Activated CD4-positive, alpha-beta T cell treated with anti-CD3 and anti-CD28 coated beads, Interleukin-2, amount 50 U/mL, for 4 hours (primary cell): ENCODE results near the gene FAM186B.
"Not testable (repeated sequence)": the region's sequence is repeated elsewhere in the genome, so short reads cannot be mapped to it uniquely, and the experiment has no call there.

Source experiments
- DNase-seq, 2 experiments: peaks; one replicate each; pipeline ENCODE4 v3.0.0-alpha.2; 2020

The FAM186B gene

DNA sequence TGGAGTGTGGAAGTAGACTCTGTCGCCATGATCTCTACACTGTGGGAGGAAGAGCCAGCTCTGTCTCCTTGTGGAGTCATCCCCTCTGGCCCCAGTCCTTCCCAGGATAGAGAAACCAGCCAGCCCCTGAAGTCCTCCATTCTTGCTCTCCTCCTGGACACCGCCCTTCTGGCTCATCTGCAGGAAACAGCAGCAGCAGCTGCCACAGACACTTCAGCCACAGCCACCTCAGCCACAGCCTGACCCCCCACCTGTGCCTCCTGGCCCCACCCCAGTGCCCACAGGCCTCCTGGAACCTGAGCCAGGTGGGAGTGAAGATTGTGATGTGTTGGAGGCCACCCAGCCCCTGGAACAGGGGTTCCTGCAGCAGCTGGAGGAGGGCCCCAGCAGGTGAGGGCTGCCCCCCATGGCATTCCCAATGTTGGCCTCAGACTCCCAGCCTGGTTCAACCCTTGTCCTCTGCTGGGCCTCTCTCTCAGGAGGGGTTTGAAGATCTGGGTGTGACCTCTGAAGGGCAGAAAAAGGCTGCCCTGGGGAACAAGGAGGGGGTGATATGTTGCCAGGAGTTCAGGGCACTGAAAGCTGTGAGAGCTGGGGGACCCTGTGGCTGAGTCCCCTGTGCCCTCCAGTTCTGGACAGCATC lies 28.4 kb upstream of the FAM186B start:
- no peak for DNase-seq

DNA sequence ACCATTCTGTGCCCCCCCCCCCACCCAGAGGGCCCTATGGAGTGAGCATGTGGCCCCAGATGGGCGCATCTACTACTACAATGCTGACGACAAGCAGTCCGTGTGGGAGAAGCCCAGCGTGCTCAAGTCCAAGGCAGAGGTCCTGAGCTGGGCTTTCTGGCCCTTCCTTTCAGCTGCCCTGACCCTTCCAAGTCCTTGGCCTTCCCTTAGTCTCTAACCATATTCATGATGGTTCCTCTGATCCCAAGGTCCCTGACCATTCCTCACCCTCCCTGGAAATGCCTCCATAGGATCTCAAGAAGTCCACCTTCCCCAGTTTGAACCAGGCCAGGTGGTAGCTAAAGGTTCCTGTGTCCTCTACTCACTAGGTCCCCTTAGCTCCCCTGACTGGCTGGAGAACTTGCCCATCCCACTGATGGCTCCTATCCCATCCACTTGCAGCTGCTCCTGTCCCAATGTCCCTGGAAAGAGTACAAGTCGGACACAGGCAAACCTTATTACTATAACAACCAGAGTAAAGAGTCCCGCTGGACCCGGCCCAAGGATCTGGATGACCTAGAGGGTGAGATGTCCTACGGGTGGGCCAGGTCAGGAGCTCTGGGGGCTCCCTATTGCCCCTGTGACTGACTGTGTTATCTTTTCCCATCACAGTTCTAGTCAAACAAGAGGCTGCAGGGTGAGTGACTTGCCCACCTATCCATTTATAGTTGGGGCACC lies 27.7 kb upstream of the FAM186B start:
- no peak for DNase-seq

DNA sequence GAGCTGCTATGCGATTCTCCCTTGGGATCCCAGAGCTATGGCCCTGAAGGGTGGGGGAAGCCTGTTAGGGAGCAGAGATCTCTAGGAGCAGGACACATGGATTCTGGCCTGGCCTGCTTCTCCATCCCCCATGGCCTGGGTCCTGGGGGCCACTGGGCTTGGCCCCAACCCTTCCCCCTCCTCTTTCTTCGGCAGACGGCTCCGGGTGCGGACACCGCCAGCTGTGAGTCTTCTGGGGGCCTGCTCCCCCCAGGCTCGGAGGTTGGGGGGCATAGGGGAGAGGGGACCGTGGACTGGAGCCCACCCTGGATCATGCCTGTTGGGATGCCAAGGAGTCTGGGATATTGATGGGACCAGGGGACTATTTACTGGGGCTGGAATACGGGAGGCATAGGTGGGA lies 27.0 kb upstream of the FAM186B start:
- DNase-seq = no peak

DNA sequence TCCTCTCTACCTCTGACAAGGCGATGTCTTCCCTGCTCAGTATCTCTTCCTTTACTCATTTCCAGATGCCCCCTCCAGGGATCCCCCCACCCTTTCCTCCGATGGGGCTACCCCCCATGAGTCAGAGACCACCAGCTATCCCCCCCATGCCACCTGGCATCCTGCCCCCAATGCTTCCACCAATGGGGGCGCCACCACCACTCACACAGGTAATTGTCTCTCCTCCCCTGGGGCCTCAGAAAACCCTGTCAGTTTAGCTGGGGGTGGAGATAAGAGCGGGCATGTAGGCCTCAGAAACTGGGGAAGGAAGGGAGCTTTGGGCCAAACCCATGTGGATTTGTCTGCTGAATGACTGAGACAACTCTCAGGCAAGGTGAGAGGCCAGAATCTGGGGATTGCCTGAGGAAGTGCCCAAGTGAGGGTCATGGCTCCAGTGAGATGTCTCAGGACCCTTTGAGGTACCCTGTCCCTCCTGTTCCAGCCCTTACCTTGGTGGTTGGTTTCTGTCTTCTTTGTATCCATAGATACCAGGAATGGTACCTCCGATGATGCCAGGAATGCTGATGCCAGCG lies 26.0 kb upstream of the FAM186B start:
- DNase-seq = no peak

DNA sequence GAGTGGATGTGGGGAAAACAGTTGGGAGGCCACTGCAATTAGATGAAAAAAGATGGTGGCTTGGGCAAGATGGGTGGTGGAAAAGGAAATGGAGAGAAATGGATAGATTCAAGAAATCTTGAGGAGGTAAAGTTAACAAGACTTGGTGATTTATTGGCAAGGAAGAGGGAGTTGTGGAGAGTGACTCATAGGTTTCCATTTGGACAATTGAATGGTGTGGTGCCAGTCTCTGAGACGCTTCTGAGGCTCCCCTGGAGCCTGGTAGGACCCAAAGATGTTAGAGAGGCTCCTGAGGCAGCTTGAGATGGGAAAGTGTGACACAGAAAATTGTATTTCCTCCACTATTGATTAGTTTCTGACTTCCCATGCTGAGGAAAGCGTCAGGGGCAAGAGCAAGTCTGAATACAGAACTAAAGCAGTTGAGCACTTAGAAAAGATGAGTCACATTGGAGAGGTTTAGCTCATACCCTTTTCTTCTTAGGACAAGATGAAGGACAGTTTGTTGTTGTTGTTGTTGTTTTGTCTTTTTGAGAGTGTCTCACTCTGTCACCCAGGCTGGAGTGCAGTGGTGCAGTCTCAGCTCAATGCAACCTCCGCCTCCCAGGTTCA lies 22.4 kb upstream of the FAM186B start:
- DNase-seq = no peak

DNA sequence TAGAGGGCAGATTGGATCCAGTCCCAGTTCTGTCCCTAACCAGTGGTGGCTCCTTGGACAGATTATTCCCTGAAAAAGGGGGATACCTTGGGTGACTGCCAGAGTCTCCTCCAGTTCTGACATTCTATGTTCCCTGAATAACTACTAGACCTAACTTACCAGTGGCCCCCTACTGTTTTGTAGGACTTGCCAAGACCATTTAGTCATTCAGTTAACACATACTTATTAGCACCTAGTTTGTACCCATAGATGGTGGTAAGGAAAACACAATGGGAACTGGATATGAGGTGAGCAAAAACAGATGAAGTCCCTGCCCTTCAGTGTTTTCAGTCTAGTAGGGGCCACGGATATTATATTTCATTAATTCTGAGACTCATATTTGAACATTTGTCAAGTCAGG lies 21.4 kb upstream of the FAM186B start:
- DNase-seq = no peak

DNA sequence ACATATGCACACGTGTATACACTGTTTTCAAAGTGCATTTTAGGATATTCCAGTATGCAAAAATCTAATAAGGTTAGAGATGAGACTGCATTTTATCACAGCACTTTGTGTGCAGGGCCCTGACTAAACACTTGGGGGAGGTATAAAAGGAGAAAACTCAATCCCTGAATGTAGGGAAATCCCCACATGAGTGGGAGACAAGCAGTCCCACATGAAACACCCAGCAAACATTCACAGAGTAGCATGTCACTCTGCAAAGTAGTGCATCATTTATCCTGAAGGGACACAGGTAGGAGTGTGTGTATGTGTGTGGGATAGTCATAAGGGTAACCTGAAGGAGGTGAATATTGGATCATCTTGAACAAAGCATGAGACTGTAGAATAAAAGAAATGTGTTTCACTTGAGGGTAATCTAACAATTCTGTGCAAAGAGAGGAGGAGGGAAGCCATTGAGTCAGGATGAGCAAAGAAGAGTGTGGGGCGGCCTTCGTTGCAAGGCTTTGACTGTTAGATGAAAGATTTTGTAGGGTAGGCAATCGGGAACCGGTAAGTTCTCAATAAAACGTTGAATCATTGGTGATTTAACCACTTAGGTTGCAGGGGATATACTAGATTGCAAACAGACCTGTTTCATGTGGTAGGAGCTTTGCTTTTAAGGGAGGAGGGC lies 20.9 kb upstream of the FAM186B start:
- DNase-seq = no peak

DNA sequence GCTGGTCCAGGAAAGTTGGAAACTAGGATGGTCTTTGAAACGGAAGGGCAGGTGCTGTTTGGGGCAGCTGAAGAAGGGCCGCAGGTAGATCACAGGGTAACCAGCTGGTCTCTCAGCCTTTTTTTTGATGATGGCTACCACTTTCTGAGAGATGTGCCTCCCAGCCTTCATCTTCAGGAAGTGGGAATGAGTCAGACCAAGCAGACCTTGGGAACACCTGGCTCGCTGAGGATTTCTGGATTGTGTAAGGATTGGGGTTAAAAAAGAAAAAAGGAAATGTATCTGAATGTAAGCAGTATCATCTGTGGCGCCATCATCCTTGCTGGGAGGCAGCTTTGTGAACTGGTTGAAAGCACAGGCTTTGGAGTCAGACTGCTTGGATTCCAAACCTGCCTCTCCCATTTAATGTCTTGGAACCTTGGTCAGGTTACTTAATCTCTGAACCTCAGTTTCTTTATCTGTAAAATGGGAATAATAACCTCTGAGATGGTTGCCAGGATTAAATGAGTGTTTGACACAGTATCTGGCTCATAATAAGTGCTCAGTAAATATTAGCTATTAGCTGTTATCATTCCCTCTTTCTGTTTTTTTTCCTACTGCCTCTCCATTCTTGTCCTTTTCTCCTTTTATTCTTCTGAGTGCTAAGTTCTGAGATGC lies 19.6 kb upstream of the FAM186B start:
- DNase-seq = no peak

DNA sequence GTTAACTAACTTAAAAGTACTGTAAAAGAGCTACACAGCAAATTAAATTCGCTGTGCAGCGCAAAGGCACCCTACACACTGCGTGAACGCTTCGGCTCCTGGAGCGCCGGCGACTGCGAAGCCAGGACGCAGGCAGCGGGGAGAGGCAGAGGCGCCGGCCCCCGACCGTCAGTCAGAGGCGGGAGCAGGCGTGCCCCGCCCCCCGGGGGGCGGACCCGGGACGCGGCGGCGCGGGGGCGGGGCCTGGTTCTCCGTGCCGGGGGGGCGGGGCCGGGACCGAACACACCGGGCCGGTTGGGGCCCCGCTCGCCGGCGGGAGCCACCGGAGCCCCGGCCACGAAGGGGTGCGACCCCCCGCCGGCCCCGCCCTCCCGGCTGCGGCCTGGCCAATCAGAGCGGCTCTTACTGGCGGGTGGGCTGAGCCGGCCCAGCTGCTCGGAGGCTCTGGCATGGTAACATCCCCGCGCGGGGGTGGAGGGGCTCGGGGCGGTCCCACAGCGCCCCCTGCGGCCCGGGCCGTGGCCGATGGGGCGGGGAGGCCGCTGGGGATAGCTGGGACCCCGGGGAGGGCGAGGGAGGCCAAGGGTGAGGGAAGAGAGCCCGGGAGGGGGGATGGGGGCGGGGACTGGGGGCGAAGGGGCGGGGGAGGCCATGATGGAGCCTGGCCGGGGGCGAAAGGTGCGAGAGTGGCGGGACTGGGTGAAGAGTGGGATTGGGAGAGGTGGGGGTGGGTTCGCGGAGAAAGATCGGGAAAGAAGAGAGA lies 17.9 kb upstream of the FAM186B start, which contains the start of gene PRPF40B:
Gene PRPF40B, plus strand, starts transcription at position 420 of the 763 bp plus-strand sequence. Its CDS starts 30 bp downstream, at position 450.
- DNase-seq = peak; percentile 77 to 79

DNA sequence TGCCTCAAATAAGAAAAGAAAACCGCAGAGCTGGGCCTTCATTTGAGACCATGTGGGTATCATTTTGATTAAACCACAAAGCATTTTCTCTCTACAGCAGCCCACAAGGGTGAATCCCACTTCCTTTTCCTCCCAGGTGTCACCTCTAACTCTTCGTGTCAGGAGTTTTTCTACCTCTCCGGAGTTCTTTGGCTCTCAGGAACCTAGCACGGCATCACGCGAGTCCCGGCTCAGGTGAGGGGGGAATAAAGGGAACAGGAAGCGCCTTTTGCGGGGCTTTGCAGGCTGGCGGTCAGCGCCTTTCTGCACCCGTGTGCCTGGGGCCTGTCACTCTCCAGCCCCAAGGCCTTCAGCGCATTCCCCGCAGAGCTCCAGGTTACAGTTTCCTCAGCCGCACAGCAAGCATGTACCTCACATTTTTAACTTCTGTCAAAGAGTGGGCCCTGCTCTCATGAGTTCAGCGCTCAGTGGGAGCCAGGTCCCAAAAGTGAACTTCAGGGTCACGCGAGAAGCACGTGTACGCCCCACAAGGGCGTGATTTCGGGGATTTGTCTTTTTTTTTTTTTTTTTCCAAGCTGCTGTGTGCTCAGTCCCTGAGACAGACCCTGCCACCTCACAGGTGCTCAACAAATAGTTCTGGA lies 17.2 kb upstream of the FAM186B start:
- peak in 1 of 2 experiments; percentile 33 for DNase-seq

DNA sequence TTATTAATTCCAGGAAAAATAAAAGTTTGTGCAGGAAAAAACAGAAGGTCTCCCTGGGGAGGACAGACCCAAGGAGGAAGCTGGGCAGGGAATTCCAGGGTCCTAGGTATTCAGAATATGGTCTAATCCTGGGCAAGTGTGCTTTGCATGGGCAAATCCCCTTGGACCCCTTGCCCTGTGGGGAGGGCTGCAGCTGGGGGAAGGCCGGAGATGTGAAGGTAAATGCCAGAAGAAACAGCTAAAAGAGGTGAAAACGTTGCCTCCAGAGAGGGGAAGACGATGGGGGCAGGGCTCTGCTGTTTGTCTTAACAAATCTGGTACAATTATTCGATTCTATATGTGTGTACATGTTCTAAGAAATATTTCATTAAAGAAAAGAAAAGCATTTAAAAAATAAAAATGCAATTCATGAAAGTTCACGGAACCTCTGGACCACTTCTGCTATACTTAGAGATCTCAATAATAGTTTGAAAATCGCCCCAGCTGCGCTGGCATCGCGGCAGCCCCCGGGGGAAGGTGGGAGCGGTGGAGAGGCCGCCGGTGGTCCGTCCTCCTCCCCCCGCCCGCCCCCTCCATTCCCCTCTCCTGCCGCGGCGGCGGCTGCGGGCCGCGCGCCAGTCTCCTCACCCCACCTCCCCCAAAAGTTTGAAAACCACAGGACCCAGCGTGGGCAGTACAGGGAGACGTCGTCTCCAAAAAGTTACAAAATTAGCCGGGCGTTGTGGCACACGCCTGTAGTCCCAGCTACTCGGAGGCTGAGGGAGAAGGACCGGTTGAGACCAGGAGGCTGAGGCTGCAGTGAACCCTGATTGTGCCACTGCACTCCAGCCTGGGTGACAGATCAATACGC lies 16.4 kb upstream of the FAM186B start:
- DNase-seq = peak; percentile 14 to 15

DNA sequence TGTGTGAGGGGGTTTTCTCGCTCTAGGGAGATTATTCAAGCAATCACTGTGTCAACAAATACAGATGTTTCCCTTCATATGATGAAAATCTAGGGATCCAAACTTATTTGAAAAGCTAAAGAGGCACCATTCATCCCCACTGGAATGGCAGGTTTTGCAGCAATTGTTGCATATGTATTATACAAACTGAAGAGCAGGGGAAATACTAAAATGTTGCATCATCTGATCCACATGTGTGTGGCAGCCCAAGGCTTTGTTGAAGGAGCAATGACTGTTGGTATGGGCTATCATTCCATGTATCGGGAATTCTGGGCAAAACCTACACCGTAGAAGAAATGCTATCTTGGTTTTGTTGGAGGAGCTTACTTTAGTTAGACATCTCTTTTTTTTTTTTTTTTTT lies 13.8 kb upstream of the FAM186B start:
- no peak for DNase-seq

DNA sequence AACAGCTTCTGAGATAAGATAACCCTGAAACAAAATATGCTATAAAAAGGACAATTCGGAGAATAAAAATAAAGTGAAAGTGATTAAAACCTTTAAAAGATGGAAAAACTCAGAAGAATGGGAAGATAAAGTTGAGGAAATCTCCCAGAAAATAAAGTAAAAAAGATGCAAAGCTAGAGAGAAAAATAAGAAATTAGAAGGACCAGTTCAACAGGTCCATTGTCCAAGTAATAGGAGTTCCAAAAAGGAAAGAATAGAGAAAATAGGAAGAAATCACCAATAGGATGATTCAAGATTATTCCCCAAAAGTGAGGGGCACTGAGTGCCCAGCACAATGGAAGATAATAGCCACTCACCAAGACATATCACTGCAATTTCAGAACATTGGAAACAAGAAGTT lies 13.1 kb upstream of the FAM186B start:
- DNase-seq = no peak

DNA sequence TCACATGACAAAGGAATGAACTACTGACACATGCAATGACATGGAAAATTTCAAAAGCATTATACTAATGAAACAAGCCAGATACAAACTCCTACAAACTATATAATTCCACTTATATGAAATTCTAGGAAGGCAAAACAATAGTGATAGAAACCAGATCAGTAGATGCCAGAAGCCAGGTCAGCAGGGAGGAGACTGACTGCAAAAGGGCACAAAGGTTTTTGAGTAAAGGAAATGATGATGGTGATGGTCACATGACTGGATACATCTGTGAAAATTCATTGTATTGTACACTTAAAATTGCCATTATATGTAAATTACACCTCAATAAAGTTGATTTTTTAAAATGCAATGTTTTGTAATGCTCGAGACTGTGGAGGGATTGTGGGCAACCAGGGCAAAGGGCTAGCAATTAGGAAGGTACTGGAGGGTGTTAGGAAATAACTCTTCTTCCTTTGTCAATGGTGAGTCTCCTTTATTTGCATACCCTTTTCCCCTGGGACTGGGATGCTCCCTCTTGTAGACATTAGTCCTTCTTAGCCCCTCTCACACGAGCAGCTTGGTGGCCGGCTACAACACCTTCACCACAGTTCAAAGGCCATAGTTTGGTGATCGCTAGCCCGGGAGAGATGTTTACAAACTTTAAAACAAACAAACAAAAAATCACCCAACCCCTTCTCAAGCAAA lies 11.2 kb upstream of the FAM186B start:
- DNase-seq = no peak

DNA sequence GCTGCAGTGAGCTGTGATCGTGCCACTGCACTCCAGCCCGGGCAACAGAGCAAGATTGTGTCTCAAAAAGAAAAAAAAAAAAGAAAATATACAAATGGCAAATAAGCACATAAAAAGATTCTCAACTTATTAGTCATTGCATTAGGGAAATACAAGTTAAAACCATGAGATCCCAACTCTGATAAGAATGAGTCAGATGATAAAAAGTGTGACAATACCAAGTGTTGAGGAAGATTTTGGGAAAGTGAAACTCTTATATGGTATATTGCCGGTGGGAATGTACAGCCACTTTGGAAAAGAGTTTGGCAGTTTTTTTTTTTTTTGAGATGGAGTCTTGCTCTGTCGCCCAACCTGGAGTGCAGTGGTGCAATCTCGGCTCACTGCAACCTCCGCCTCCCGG lies 10.3 kb upstream of the FAM186B start:
- DNase-seq = no peak

DNA sequence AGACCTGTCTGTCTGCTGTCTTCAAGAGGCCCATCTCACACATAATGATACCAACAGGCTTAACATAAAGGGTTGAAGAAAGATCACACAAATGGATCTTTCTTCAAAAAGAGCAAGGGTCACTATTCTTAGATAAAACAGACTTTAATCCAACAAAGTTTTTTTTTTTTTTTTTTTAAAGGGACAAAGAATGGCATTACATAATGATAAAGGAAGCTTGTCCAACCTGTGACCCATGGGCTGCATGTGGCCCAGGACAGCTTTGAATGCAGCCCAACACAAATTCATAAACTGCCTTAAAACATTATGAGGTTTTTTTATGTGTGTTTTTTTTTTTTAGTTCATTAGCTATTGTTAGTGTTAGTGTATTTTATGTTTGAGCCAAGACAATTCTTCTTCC lies 6.8 kb upstream of the FAM186B start:
- no peak for DNase-seq

DNA sequence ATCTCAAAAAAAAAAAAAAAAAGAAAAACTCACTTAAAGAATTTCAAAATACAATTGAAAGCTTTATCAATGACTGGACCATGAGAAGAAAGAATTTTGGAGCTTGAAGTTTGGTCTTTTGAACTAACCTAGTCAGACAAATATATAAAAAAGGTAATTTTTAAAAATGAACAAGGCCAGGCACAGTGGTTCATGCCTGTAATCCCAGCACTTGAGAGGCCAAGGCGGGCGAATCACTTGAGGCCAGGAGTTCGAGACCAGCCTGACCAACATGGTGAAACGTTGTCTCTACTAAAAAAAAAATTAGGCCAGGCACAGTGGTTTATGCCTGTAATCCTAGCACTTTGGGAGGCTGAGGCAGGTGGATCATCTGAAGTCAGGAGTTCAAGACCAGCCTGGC lies 5.3 kb upstream of the FAM186B start:
- not testable (repeated sequence) for DNase-seq

DNA sequence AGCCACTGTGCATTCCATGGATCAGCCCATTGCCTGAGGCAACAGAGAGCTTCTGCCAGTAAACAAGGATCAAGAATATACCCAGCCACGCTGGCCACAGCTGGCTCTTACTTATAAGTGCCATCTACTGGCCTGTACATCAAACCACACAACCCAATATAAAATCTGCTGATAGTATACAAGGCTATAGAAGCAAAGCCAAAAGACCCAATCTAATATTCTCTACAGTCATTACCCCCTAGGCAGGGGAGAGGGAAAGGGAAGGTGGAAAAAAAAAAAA lies 4.4 kb upstream of the FAM186B start:
- DNase-seq = no peak

DNA sequence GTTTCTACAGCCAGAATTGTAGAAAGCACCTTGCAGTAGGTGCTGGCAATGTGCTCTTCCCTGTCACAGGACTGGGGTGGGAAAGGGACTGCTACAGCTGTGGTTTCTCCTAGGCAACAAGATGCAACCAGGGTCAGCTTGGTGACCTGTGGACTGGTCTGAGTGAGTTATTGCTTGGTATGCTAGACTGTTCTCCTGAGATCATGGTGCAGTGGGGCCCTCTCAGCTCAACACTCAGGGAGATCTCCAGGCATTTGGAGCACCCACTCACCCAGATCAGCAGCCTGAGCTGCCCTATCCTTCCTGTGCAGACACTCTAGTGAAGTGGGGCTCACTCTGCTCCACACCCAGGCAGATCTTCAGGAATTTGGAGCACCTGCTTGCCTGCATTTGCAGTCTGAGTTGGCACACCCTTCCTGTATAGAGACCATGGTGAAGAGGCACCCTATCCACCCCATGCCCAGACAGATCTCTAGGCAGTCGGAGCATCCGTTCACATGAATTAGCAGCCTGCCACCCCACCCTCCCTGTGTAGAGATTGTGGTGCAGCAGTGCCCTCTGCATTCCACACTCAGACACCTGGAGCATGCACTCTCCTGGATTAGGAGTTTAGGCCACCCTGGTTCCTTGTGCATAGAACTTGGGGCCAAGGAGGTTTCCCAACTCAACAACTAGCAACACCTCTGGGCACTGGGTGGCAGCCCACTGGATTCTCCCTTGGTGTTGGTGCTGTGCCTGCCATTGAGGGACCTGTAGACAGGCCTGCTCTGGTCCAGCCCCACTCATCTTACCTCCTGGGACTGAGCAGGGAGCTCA lies 3.8 kb upstream of the FAM186B start:
- no peak for DNase-seq
